Body of pancreas (tissue), 4 donors: ENCODE data around the gene LGR5.

Source experiments
- CTCF ChIP-seq, 7 experiments: fragments of 450-650 bp in 4 of 7; fragments of 200-600 bp in 3 of 7; sonication (generic) in 3 of 7; IDR thresholded peaks; one replicate each; pipeline ENCODE4 v1.5.1; 2016 to 2019; ENCODE audit warnings: antibody characterized with exemption in 7 of 7
- POLR2A ChIP-seq, 3 donors: fragments of 450-650 bp; IDR thresholded peaks; one replicate each; pipeline ENCODE4 v1.6.1; 2016; ENCODE audit warnings: antibody characterized with exemption in 3 of 3, mild to moderate bottlenecking in 2 of 3

GRCh38 chr12:71524626-71525025 is 85.0 kb downstream of the LGR5 start:
- no peak for TF ChIP-seq CTCF (IDR thresholded peaks at IDR 0.05)
- TF ChIP-seq POLR2A (IDR thresholded peaks at IDR 0.05) = no peak
